Suppressor macrophage treated with lipopolysaccharide for 4 hours (primary cell): ENCODE results near the gene MRAP.
"Not testable (repeated sequence)": the region's sequence is repeated elsewhere in the genome, so short reads cannot be mapped to it uniquely, and the experiment has no call there.

Source experiments
- DNase-seq: peaks from one replicate; pipeline ENCODE4 v3.0.0-alpha.2; 2020

Gene MRAP

GRCh38 chr21:32301596-32301995 lies 2.9 kb downstream of the MRAP start:
- no peak for DNase-seq

GRCh38 chr21:32302560-32302959 lies 3.9 kb downstream of the MRAP start:
- no peak for DNase-seq

GRCh38 chr21:32303385-32303784 lies 4.7 kb downstream of the MRAP start:
- DNase-seq: no peak

- no peak for DNase-seq
These were observed 6.3 kb downstream of the MRAP start for GRCh38 chr21:32304998-32305397.

GRCh38 chr21:32306021-32306780 lies 7.5 kb downstream of the MRAP start:
- DNase-seq: no peak

GRCh38 chr21:32307706-32308105 lies 9.1 kb downstream of the MRAP start:
- no peak for DNase-seq

- no peak for DNase-seq
These were observed 10.0 kb downstream of the MRAP start for GRCh38 chr21:32308696-32309095.

GRCh38 chr21:32309906-32310460 lies 11.3 kb downstream of the MRAP start:
- DNase-seq: no peak

- not testable (repeated sequence) for DNase-seq
These were observed 12.3 kb downstream of the MRAP start for GRCh38 chr21:32310976-32311375.

GRCh38 chr21:32311621-32312020 lies 13.0 kb downstream of the MRAP start:
- no peak for DNase-seq

- DNase-seq: no peak
These were observed 13.7 kb downstream of the MRAP start for GRCh38 chr21:32312326-32312725.

GRCh38 chr21:32312976-32313375 lies 14.3 kb downstream of the MRAP start:
- no peak for DNase-seq

- no peak for DNase-seq
These were observed 16.2 kb downstream of the MRAP start for GRCh38 chr21:32314806-32315205.

GRCh38 chr21:32315511-32316281 lies 17.0 kb downstream of the MRAP start:
- DNase-seq: no peak

GRCh38 chr21:32316361-32317215 lies 17.9 kb downstream of the MRAP start:
- DNase-seq: no peak

- no peak for DNase-seq
These were observed 19.1 kb downstream of the MRAP start for GRCh38 chr21:32317726-32318125.

GRCh38 chr21:32319012-32319411 lies 20.4 kb downstream of the MRAP start:
- DNase-seq: no peak

GRCh38 chr21:32320059-32320458 lies 21.4 kb downstream of the MRAP start:
- DNase-seq: no peak

GRCh38 chr21:32320726-32321125 lies 22.1 kb downstream of the MRAP start:
- DNase-seq: no peak

GRCh38 chr21:32321480-32321879 lies 22.8 kb downstream of the MRAP start:
- no peak for DNase-seq

GRCh38 chr21:32322103-32322502 lies 23.4 kb downstream of the MRAP start:
- DNase-seq: no peak

- no peak for DNase-seq
These were observed 24.0 kb downstream of the MRAP start for GRCh38 chr21:32322676-32323075.

GRCh38 chr21:32325706-32326105 lies 27.1 kb downstream of the MRAP start:
- no peak for DNase-seq
